ENCODE results near the gene C3orf70. TPM values are rescaled to one million over a fixed set of nuclear protein-coding genes. Genes with fewer than 3 reads are reported as not detected.

The C3orf70 gene
- total and polyA plus RNA-seq, 3 experiments from 2014 or later = 0.07 TPM; not detected in 2

DNA sequence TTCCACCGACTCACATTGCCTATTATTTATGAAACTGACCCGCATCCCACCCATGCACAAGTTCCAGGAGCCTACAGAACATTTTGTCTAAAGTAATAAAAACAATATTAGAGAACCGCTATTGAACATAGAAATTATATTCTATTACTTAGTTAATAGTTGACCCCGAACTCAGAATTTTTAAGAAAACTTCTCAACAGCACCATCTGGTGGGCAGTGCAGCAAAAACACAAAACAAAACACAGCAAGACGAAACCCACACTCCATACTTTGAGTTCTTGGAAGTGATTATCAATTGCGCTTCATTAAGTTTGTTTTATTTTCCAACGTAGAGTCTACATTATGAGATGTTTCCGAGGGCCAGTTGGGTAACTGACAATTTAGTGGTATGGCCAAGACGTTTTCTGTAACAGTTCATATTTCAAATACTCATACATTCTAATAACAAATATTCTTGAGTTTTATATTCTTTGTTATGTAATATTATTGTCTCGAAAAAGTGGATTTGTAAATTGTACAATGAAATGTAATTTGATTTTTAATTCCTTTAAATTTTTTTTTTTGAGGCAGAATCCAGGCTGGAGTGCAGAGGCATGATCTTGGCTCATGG lies 24.0 kb upstream of the C3orf70 start:
- Mint-ChIP-seq H3K4me3 (no peak overlapping the region), H3K36me3 (no peaks in the 10 kb centered on the region), H3K9me3 (no peaks in the 10 kb centered on the region), H3K27ac (no peak overlapping the region), H3K27me3 (peaks cover 0 to 9% of the 10 kb centered on the region in 2 donors), H3K4me1 (peaks cover 0 to 4% (median 0%) of the 10 kb centered on the region in 3 donors)
- CTCF ChIA-PET = no interaction called here
- Histone ChIP-seq H3K27me3 (ENCODE audit: insufficient read depth, low read length, poor library complexity, severe bottlenecking) (no peaks in the 10 kb centered on the region), H3K27ac (ENCODE audit: low read depth, low read length) (no peak overlapping the region), H3K9me3 (ENCODE audit: low read length) (no peaks in the 10 kb centered on the region), H3K4me3 (ENCODE audit: low read length) (no peak overlapping the region), H3K36me3 (ENCODE audit: insufficient read depth, low read length) (no peaks in the 10 kb centered on the region), H3K4me1 (ENCODE audit: insufficient read depth, low read length) (no peaks in the 10 kb centered on the region)
- POLR2A ChIA-PET = no interaction called here
- DNase-seq = no peak

DNA sequence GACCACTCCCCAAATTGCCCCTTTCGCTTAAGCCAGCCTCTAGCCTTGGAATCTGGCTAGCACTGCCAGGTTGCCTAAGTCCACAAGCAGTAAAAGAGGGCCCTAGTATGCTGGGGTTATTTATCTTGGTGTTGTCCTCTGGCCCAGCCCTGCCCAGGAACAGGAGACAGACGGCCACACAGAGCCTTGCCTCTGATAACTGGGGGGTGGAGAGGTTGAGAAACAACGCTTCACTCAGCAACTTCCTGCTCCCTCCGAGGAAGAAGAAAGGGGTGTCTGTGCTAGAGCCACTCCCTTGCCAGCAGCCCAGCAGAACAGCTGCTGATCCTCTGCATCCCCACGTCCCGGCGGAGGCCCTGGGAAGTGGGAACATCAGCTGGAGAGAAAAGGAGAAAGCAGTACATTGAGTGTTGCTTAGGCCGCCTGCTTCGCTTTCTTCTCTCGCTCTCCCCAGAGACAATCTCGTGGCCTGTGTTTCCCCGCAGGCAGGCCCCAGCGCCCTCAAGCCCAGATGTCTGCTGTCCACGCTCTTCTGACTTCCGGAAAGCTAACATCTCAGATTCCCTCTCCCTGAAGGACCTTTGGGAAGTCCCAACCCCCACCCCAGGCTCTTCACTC lies 22.6 kb upstream of the C3orf70 start:
- Mint-ChIP-seq H3K4me3 (no peak overlapping the region), H3K27ac (no peak overlapping the region), H3K36me3 (no peaks in the 10 kb centered on the region), H3K4me1 (peaks cover 0 to 4% (median 0%) of the 10 kb centered on the region in 3 donors), H3K27me3 (peaks cover 0 to 9% of the 10 kb centered on the region in 2 donors), H3K9me3 (no peaks in the 10 kb centered on the region)
- Histone ChIP-seq H3K4me3 (ENCODE audit: low read length) (no peak overlapping the region), H3K36me3 (ENCODE audit: insufficient read depth, low read length) (no peaks in the 10 kb centered on the region), H3K27ac (ENCODE audit: low read depth, low read length) (peak overlapping the region; percentile 13), H3K4me1 (ENCODE audit: insufficient read depth, low read length) (no peaks in the 10 kb centered on the region), H3K9me3 (ENCODE audit: low read length) (no peaks in the 10 kb centered on the region), H3K27me3 (ENCODE audit: insufficient read depth, low read length, poor library complexity, severe bottlenecking) (no peaks in the 10 kb centered on the region)
- no peak for DNase-seq
- ChIA-PET POLR2A (no interaction called here), CTCF (no interaction called here)

DNA sequence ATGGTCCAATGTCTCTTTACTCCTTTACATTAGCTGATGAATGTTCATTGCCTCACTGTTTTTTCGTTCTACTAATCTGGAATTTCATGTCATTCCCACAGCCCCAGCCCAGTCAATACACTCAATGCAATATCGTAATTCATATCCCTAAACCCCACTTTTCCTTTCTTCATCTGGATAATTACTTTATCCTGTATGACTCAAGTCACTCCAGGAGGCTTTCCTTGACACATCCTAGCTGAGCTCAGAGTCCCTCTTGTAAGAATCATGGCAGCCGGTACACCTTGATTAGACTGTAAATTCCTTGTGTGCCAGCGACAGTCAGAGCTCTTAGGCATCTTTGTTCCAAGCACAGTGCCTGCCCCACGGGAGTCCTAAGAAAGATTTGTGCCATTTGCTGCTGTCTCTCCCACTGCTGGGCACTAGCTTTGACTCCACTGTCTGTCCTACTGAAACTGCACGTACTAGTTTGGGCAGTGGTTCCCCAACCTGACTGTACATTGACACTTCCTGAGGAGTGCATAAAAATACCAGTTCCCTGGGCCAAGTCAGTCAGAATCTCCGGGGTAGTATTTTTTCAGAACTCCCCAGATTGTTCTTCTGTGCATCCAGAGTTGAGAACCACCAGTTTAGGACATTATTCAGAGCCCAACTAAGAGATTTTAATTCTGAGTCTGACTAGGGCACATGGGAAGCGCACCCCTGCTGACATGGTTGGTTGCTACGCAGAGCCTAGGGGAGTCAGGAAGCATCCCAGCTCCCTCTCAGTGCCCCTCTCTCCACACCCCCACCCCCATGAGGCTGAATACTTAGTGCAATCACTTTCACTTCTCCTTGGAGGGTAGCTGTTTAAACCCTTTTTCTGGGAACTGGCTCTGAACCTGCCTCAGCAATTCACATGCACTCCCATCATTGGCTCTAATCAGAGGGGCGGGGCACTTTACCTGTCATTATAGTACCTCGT lies 19.5 kb upstream of the C3orf70 start:
- peaks cover 0 to 4% (median 0%) of the 10 kb centered on the region in 3 donors for H3K4me1 Mint-ChIP-seq
- no peak overlapping the region for H3K27ac ChIP-seq (ENCODE audit: low read depth, low read length)
- no peaks in the 10 kb centered on the region for H3K36me3 Mint-ChIP-seq
- CTCF ChIA-PET = no interaction called here
- no peaks in the 10 kb centered on the region for H3K9me3 ChIP-seq (ENCODE audit: low read length)
- H3K4me3 Mint-ChIP-seq = no peak overlapping the region
- no peaks in the 10 kb centered on the region for H3K36me3 ChIP-seq (ENCODE audit: insufficient read depth, low read length)
- H3K27ac Mint-ChIP-seq = no peak overlapping the region
- no peaks in the 10 kb centered on the region for H3K27me3 ChIP-seq (ENCODE audit: insufficient read depth, low read length, poor library complexity, severe bottlenecking)
- H3K4me3 ChIP-seq (ENCODE audit: low read length) = no peak overlapping the region
- no peak for DNase-seq
- H3K9me3 Mint-ChIP-seq = no peaks in the 10 kb centered on the region
- POLR2A ChIA-PET = no interaction called here
- H3K27me3 Mint-ChIP-seq = peaks cover 9 to 18% of the 10 kb centered on the region in 2 donors
- H3K4me1 ChIP-seq (ENCODE audit: insufficient read depth, low read length) = no peaks in the 10 kb centered on the region

DNA sequence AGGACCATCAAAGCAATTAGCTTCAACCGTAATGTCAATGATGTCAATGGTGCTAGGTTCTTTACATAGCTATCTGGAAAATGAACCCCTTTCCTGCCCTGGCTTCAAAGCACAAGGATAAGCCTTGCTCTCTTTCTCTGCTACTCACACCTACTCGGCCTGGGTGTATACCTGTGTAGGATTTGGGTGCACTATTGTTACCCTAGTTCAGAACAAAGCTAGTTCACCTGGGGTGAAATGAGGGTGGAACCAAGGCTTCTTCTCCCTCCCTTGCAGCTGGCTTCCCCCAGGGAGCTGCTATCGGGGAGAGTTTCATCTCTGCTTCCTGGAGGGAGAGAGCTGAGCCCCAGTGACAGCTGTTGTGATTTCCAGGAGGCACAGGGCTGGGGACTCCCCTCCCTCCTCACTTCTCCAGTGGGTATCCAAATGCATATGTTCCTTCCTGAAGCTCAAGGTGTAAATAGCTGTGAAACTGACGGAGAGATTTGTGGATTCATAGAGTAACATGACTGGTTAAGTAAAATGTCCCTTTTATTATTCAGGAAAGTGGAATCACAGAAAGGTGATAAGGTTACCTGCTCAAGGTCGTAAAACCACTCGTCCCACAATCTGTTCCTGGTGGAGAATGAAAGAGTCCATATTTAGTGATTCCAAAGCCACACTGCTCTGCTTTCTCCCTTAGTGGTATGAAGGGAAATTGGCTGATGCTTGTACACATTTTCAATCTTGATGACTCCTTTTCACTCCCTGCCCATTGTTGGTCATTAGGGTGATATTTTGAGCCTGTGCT lies 11.8 kb upstream of the C3orf70 start:
- H3K4me1 Mint-ChIP-seq = no peaks in the 10 kb centered on the region
- DNase-seq = no peak
- no peak overlapping the region for H3K27ac ChIP-seq (ENCODE audit: low read depth, low read length)
- no peaks in the 10 kb centered on the region for H3K9me3 ChIP-seq (ENCODE audit: low read length)
- H3K36me3 ChIP-seq (ENCODE audit: insufficient read depth, low read length) = no peaks in the 10 kb centered on the region
- ChIA-PET POLR2A (no interaction called here), CTCF (interaction anchor here (1.1 kb wide), 1 partner anchor 18 kb away, joined by 3 read pairs; no protein-coding TSS in a partner anchor)
- no peak overlapping the region for H3K27ac Mint-ChIP-seq
- H3K36me3 Mint-ChIP-seq = no peaks in the 10 kb centered on the region
- no peaks in the 10 kb centered on the region for H3K4me1 ChIP-seq (ENCODE audit: insufficient read depth, low read length)
- H3K27me3 ChIP-seq (ENCODE audit: insufficient read depth, low read length, poor library complexity, severe bottlenecking) = no peaks in the 10 kb centered on the region
- no peaks in the 10 kb centered on the region for H3K9me3 Mint-ChIP-seq
- no peak overlapping the region for H3K4me3 Mint-ChIP-seq
- H3K27me3 Mint-ChIP-seq = peaks cover 23 to 28% of the 10 kb centered on the region in 2 donors
- H3K4me3 ChIP-seq (ENCODE audit: low read length) = no peak overlapping the region

DNA sequence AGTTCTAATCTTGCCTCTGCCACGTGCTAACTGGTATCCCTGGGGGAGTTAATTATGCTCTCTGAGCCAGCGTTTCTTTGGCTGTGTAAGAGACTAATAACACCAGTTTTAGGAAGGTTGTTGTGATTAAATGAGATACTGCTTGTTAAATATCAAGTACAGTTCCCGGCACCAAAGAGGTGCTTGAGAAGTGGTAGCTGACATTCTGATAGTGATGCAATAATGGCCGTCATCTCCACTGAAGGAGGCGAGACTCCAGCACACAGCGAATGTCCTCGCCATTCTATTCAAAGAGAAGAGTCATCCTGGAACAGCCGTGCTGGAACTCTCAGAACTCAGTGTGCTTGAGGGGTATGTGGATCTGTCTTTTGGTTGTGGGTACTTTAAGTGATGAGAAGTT lies 9.8 kb upstream of the C3orf70 start:
- H3K36me3 Mint-ChIP-seq = no peaks in the 10 kb centered on the region
- no peaks in the 10 kb centered on the region for H3K4me1 Mint-ChIP-seq
- peaks cover 21 to 35% of the 10 kb centered on the region in 2 donors for H3K27me3 Mint-ChIP-seq
- no peaks in the 10 kb centered on the region for H3K9me3 ChIP-seq (ENCODE audit: low read length)
- H3K27me3 ChIP-seq (ENCODE audit: insufficient read depth, low read length, poor library complexity, severe bottlenecking) = no peaks in the 10 kb centered on the region
- no peak for DNase-seq
- H3K36me3 ChIP-seq (ENCODE audit: insufficient read depth, low read length) = no peaks in the 10 kb centered on the region
- no peaks in the 10 kb centered on the region for H3K9me3 Mint-ChIP-seq
- no peak overlapping the region for H3K27ac Mint-ChIP-seq
- H3K4me3 ChIP-seq (ENCODE audit: low read length) = no peak overlapping the region
- ChIA-PET CTCF (no interaction called here), POLR2A (no interaction called here)
- no peak overlapping the region for H3K27ac ChIP-seq (ENCODE audit: low read depth, low read length)
- H3K4me1 ChIP-seq (ENCODE audit: insufficient read depth, low read length) = no peaks in the 10 kb centered on the region
- no peak overlapping the region for H3K4me3 Mint-ChIP-seq

DNA sequence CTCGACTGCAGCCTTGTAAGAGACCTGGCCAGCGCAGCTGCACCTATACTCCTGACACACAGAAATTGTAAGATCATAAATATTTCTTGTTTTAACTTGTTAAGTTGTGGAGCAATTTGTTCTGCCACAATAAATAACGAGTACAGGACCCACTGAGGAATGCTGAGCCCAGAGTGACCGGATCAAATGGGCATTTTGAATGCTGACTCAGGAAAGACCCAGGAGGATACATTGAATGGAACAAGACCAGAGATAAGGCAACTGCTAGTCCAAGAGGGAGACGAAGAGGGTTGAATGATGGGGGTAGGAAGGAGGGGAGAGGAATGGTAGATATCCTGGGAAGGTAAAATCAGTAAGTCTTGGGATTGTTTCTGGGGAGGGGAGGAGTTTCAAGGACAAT lies 8.9 kb upstream of the C3orf70 start:
- Mint-ChIP-seq H3K27ac (no peak overlapping the region), H3K36me3 (no peaks in the 10 kb centered on the region), H3K27me3 (peaks cover 22 to 39% of the 10 kb centered on the region in 2 donors), H3K4me1 (no peaks in the 10 kb centered on the region), H3K4me3 (no peak overlapping the region), H3K9me3 (no peaks in the 10 kb centered on the region)
- Histone ChIP-seq H3K27ac (ENCODE audit: low read depth, low read length) (no peak overlapping the region), H3K36me3 (ENCODE audit: insufficient read depth, low read length) (no peaks in the 10 kb centered on the region), H3K4me3 (ENCODE audit: low read length) (no peak overlapping the region), H3K27me3 (ENCODE audit: insufficient read depth, low read length, poor library complexity, severe bottlenecking) (no peaks in the 10 kb centered on the region), H3K4me1 (ENCODE audit: insufficient read depth, low read length) (no peaks in the 10 kb centered on the region), H3K9me3 (ENCODE audit: low read length) (no peaks in the 10 kb centered on the region)
- POLR2A ChIA-PET = no interaction called here
- no peak for DNase-seq
- CTCF ChIA-PET = no interaction called here

DNA sequence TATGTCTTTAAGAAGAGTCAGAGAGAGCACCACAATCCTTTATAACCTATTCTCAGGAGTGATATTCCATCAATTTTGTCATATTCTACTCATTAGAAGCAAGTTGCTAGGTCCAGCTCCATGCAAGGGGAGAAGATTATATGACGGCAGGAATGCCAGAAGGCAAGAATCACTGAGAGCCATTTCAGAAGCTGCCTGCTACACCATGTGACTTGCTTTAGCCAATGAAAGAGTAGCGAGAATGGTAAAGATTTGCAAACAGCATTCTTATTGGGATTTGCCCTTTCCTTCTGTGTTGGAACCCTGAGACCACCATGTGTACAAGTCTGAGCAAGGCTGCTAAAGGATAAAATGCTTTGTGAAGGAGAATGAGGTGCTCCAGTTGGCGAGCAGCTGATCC lies 4.5 kb upstream of the C3orf70 start:
- H3K4me3 ChIP-seq (ENCODE audit: low read length) = no peak overlapping the region
- Mint-ChIP-seq H3K9me3 (peaks cover 0 to 2% (median 0%) of the 10 kb centered on the region in 5 donors), H3K27me3 (peaks cover 22 to 30% of the 10 kb centered on the region in 2 donors), H3K4me1 (peaks cover 0 to 4% (median 2%) of the 10 kb centered on the region in 3 donors), H3K36me3 (no peaks in the 10 kb centered on the region), H3K27ac (no peak overlapping the region), H3K4me3 (no peak overlapping the region)
- H3K27ac ChIP-seq (ENCODE audit: low read depth, low read length) = no peak overlapping the region
- POLR2A ChIA-PET = no interaction called here
- CTCF ChIA-PET = interaction anchor here (1.1 kb wide), 1 partner anchor 11 kb away, joined by 3 read pairs; no protein-coding TSS in a partner anchor
- H3K9me3 ChIP-seq (ENCODE audit: low read length) = no peaks in the 10 kb centered on the region
- H3K36me3 ChIP-seq (ENCODE audit: insufficient read depth, low read length) = no peaks in the 10 kb centered on the region
- no peaks in the 10 kb centered on the region for H3K4me1 ChIP-seq (ENCODE audit: insufficient read depth, low read length)
- H3K27me3 ChIP-seq (ENCODE audit: insufficient read depth, low read length, poor library complexity, severe bottlenecking) = peaks cover 10% of the 10 kb centered on the region
- no peak for DNase-seq

Data from CD8-positive, alpha-beta memory T cell (primary cell).